Fibroblast of lung (primary cell): ENCODE data around the gene MTR.

Experiments
- CTCF ChIP-seq, 2 donors: IDR thresholded peaks in 1 of 2; conservative IDR thresholded peaks in 1 of 2; 1 replicate in 1 of 2; 2 replicates in 1 of 2; pipeline ENCODE4 v1.5.1; 2011 to 2012; ENCODE audit warnings: low read length in 2 of 2, control low read depth in 1 of 2, inconsistent platforms in 1 of 2, low read depth in 1 of 2, mild to moderate bottlenecking in 1 of 2
- EZH2 ChIP-seq: IDR thresholded peaks from 2 replicates; pipeline ENCODE4 v1.5.1; 2012; ENCODE audit warnings: low read length, control low read depth, mild to moderate bottlenecking; ENCODE audit errors: missing control alignments

- no peak for TF ChIP-seq CTCF (conservative IDR thresholded peaks at IDR 0.05 in 1 of 2, IDR thresholded peaks at IDR 0.05 in 1 of 2; ENCODE audit: low read depth in 1 of 2, low read length in 2 of 2)
- TF ChIP-seq EZH2 = no peak
Measured at GRCh38 chr1:236886199-236886598, 91.1 kb downstream of the MTR start.
